Progenitor cell of endocrine pancreas (in vitro differentiated cells): Measurements from ENCODE around the gene EIF3B. TPM values are rescaled to one million over a fixed set of nuclear protein-coding genes. Genes with fewer than 3 reads are reported as not detected.

Source experiments
- DNase-seq: peaks from one replicate; pipeline ENCODE4 v3.0.0; 2021; ENCODE audit warnings: low spot score; ENCODE audit not compliant: unreplicated experiment
- H3K27ac Mint-ChIP-seq: 2 replicates; pipeline ENCODE4 v1.8.0; 2021; ENCODE audit warnings: mild to moderate bottlenecking, moderate library complexity, mixed read lengths
- H3K27me3 Mint-ChIP-seq: 2 replicates; pipeline ENCODE4 v1.8.0; 2021; ENCODE audit warnings: mixed read lengths
- H3K36me3 Mint-ChIP-seq: 2 replicates; pipeline ENCODE4 v1.8.0; 2022; ENCODE audit warnings: mixed read lengths; ENCODE audit not compliant: insufficient read depth
- H3K4me1 Mint-ChIP-seq: 2 replicates; pipeline ENCODE4 v1.8.0; 2021; ENCODE audit warnings: low read depth, mixed read lengths
- H3K4me3 Mint-ChIP-seq: 2 replicates; pipeline ENCODE4 v1.8.0; 2021; ENCODE audit warnings: low read depth, mild to moderate bottlenecking, moderate library complexity, mixed read lengths
- H3K9me3 Mint-ChIP-seq: 2 replicates; pipeline ENCODE4 v1.8.0; 2021; ENCODE audit warnings: low read depth, mixed read lengths
- CTCF ChIP-seq: fragments of 200-600 bp; sonication (generic); IDR thresholded peaks from one replicate; pipeline ENCODE4 v1.5.0; 2021; ENCODE audit warnings: antibody characterized with exemption, mild to moderate bottlenecking; ENCODE audit not compliant: unreplicated experiment
- total RNA-seq: library from RNA; stranded (reverse); gene quantifications from 2 replicates; pipeline ENCODE4 v1.2.1, GENCODE V29; 2021

EIF3B gene
- total RNA-seq, 1 donor from 2014 or later: 158 TPM

GRCh38 chr7:2357165-2357564, 2.5 kb downstream of the EIF3B start:
- DNase-seq: no peak

GRCh38 chr7:2357571-2357970, 2.9 kb downstream of the EIF3B start:
- peaks cover 18% of the 10 kb centered on the region for H3K4me1 Mint-ChIP-seq
- H3K27ac Mint-ChIP-seq: peak overlapping the region; percentile 9
- no peak for DNase-seq
- peaks cover 11% of the 10 kb centered on the region for H3K36me3 Mint-ChIP-seq
- H3K9me3 Mint-ChIP-seq: no peaks in the 10 kb centered on the region
- no peak for TF ChIP-seq CTCF
- no peaks in the 10 kb centered on the region for H3K27me3 Mint-ChIP-seq
- no peak overlapping the region for H3K4me3 Mint-ChIP-seq

More at GRCh38 chr7:2357165-2357564, 2.5 kb downstream of the EIF3B start:
- TF ChIP-seq CTCF: no peak
- Mint-ChIP-seq H3K36me3 (peaks cover 8% of the 10 kb centered on the region), H3K27me3 (no peaks in the 10 kb centered on the region), H3K4me1 (peaks cover 18% of the 10 kb centered on the region), H3K9me3 (no peaks in the 10 kb centered on the region), H3K27ac (peak overlapping the region; percentile 51), H3K4me3 (peak overlapping the region; percentile 82)

GRCh38 chr7:2358968-2359527, 4.4 kb downstream of the EIF3B start:
- H3K4me3 Mint-ChIP-seq: no peak overlapping the region
- H3K9me3 Mint-ChIP-seq: no peaks in the 10 kb centered on the region
- H3K27ac Mint-ChIP-seq: peak overlapping the region; percentile 39
- H3K27me3 Mint-ChIP-seq: no peaks in the 10 kb centered on the region
- TF ChIP-seq CTCF: no peak
- no peak for DNase-seq
- peaks cover 18% of the 10 kb centered on the region for H3K36me3 Mint-ChIP-seq
- H3K4me1 Mint-ChIP-seq: peaks cover 18% of the 10 kb centered on the region

GRCh38 chr7:2359610-2360009, 5.0 kb downstream of the EIF3B start:
- H3K9me3 Mint-ChIP-seq: no peaks in the 10 kb centered on the region
- TF ChIP-seq CTCF: no peak
- H3K27ac Mint-ChIP-seq: peak overlapping the region; percentile 53
- no peak overlapping the region for H3K4me3 Mint-ChIP-seq
- peaks cover 15% of the 10 kb centered on the region for H3K4me1 Mint-ChIP-seq
- H3K36me3 Mint-ChIP-seq: peaks cover 23% of the 10 kb centered on the region
- H3K27me3 Mint-ChIP-seq: no peaks in the 10 kb centered on the region
- DNase-seq: no peak

GRCh38 chr7:2360796-2361195, 6.2 kb downstream of the EIF3B start:
- Mint-ChIP-seq H3K27ac (no peak overlapping the region), H3K9me3 (no peaks in the 10 kb centered on the region), H3K4me1 (peaks cover 12% of the 10 kb centered on the region), H3K4me3 (no peak overlapping the region), H3K36me3 (peaks cover 29% of the 10 kb centered on the region), H3K27me3 (no peaks in the 10 kb centered on the region)
- TF ChIP-seq CTCF: no peak
- no peak for DNase-seq
